ENCODE measurements around the gene DDX39B.

The DDX39B gene

DNA sequence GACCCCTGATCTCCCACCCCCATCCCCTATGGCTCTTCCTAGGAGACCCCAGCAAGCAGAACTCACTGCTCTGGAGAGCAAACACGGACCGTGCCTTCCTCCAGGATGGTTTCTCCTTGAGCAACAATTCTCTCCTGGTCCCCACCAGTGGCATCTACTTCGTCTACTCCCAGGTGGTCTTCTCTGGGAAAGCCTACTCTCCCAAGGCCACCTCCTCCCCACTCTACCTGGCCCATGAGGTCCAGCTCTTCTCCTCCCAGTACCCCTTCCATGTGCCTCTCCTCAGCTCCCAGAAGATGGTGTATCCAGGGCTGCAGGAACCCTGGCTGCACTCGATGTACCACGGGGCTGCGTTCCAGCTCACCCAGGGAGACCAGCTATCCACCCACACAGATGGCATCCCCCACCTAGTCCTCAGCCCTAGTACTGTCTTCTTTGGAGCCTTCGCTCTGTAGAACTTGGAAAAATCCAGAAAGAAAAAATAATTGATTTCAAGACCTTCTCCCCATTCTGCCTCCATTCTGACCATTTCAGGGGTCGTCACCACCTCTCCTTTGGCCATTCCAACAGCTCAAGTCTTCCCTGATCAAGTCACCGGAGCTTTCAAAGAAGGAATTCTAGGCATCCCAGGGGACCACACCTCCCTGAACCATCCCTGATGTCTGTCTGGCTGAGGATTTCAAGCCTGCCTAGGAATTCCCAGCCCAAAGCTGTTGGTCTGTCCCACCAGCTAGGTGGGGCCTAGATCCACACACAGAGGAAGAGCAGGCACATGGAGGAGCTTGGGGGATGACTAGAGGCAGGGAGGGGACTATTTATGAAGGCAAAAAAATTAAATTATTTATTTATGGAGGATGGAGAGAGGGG lies 31.7 kb upstream of the DDX39B start:
- no peak for DNase-seq
- H3K9me3 ChIP-seq, result no peaks in the 10 kb centered on the region
- intact Hi-C loops (cut with DNase I; ENCODE audit: low total_unique reads), result no loop called here
- H3K27me3 ChIP-seq, result peaks cover 0 to 27% of the 10 kb centered on the region in 2 donors
- H3K4me3 ChIP-seq, result no peak overlapping the region
- H3K27ac ChIP-seq, result no peak overlapping the region
- no peaks in the 10 kb centered on the region for H3K36me3 ChIP-seq
- TF ChIP-seq, protein P1, sequence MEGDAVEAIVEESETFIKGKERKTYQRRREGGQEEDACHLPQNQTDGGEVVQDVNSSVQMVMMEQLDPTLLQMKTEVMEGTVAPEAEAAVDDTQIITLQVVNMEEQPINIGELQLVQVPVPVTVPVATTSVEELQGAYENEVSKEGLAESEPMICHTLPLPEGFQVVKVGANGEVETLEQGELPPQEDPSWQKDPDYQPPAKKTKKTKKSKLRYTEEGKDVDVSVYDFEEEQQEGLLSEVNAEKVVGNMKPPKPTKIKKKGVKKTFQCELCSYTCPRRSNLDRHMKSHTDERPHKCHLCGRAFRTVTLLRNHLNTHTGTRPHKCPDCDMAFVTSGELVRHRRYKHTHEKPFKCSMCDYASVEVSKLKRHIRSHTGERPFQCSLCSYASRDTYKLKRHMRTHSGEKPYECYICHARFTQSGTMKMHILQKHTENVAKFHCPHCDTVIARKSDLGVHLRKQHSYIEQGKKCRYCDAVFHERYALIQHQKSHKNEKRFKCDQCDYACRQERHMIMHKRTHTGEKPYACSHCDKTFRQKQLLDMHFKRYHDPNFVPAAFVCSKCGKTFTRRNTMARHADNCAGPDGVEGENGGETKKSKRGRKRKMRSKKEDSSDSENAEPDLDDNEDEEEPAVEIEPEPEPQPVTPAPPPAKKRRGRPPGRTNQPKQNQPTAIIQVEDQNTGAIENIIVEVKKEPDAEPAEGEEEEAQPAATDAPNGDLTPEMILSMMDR (IDR thresholded peaks at IDR 0.05), result no peak
- H3K4me1 ChIP-seq, result no peaks in the 10 kb centered on the region

DNA sequence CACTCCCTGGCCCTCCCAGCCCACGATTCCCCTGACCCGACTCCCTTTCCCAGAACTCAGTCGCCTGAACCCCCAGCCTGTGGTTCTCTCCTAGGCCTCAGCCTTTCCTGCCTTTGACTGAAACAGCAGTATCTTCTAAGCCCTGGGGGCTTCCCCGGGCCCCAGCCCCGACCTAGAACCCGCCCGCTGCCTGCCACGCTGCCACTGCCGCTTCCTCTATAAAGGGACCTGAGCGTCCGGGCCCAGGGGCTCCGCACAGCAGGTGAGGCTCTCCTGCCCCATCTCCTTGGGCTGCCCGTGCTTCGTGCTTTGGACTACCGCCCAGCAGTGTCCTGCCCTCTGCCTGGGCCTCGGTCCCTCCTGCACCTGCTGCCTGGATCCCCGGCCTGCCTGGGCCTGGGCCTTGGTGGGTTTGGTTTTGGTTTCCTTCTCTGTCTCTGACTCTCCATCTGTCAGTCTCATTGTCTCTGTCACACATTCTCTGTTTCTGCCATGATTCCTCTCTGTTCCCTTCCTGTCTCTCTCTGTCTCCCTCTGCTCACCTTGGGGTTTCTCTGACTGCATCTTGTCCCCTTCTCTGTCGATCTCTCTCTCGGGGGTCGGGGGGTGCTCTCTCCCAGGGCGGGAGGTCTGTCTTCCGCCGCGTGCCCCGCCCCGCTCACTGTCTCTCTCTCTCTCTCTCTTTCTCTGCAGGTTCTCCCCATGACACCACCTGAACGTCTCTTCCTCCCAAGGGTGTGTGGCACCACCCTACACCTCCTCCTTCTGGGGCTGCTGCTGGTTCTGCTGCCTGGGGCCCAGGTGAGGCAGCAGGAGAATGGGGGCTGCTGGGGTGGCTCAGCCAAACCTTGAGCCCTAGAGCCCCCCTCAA lies 30.5 kb upstream of the DDX39B start, which contains the start of gene LTA:
Gene LTA, plus strand, starts transcription at position 249 of the 871 bp plus-strand sequence. Its CDS starts 454 bp downstream, at position 703.
- Histone ChIP-seq H3K4me3 (no peak within 1 kb of the TSS), H3K27ac (no peak within 1 kb of the TSS)
- DNase-seq, result no peak

DNA sequence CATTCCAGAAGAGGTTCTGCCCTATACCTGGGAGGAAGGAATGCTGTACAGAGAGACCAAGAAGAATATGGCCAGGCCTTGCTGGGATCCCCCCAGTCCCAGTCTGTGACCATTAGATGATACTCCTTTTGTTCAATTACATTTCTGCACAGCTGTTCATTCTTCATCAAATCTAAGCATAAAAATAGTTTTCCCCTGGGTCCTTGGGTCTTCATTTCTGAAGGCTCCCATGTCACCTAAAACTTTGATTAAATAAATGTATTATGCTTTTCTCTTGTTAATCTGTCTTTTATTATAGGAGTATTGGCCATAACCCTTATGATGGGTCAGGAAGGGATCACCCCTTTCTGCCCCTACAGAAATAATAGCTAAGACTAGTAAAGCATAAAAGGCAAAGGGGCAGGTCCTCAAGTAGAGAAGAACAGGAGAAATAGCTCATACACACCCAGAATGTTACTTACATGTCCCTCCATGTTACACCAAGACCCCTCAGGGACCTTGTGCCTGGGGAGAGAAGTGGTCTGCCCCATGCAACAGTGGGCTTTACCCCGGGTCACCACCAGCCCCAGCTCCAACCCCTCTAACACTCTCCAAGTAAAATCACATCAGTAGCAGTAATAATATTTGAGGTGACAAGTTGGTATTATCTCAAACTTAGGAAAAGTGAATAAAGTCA lies 28.2 kb upstream of the DDX39B start:
- Histone ChIP-seq H3K4me3 (no peak overlapping the region), H3K36me3 (no peaks in the 10 kb centered on the region), H3K27me3 (peaks cover 0 to 48% of the 10 kb centered on the region in 2 donors), H3K27ac (no peak overlapping the region), H3K4me1 (no peaks in the 10 kb centered on the region), H3K9me3 (no peaks in the 10 kb centered on the region)
- DNase-seq, result no peak
- TF ChIP-seq, protein P1 (IDR thresholded peaks at IDR 0.05), result no peak
- intact Hi-C loops (cut with DNase I; ENCODE audit: low total_unique reads), result no loop called here

More for the DNA sequence above, 30.5 kb upstream of the DDX39B start, which contains the start of gene LTA:
- intact Hi-C loops (cut with DNase I; ENCODE audit: low total_unique reads), result no loop called here
- H3K4me1 ChIP-seq, result no peaks in the 10 kb centered on the region
- H3K27me3 ChIP-seq, result peaks cover 0 to 32% of the 10 kb centered on the region in 2 donors
- H3K9me3 ChIP-seq, result no peaks in the 10 kb centered on the region
- TF ChIP-seq, protein P1 (IDR thresholded peaks at IDR 0.05), result no peak
- no peaks in the 10 kb centered on the region for H3K36me3 ChIP-seq

DNA sequence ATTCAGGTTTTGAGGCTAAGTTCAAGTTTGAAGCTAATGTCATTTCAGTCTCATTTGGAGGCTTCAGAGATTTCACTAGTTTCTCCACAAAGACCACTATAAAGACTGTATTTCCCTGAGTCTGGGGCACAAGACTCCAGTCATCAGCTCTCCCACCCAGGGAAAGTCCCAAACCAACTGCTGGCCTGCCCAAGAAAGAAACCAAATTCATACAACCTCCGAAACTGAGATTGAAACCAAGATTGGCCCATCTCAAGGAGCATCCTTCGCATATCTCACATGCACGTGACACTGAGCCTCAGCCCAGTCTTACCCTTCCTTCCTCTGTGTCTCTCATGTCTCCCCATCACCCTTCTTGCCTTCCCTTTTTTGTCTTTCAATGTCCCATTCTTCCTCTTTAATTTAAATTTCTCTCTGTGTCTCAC lies 26.7 kb upstream of the DDX39B start:
- no peak overlapping the region for H3K27ac ChIP-seq
- TF ChIP-seq, protein P1 (IDR thresholded peaks at IDR 0.05), result no peak
- H3K27me3 ChIP-seq, result peaks cover 0 to 44% of the 10 kb centered on the region in 2 donors
- no peaks in the 10 kb centered on the region for H3K9me3 ChIP-seq
- no peaks in the 10 kb centered on the region for H3K4me1 ChIP-seq
- H3K4me3 ChIP-seq, result no peak overlapping the region
- no peak for DNase-seq
- intact Hi-C loops (cut with DNase I; ENCODE audit: low total_unique reads), result no loop called here
- H3K36me3 ChIP-seq, result no peaks in the 10 kb centered on the region
